GM12878 (cell line): Measurements from ENCODE around the gene SEL1L3. TPM values are rescaled to one million over a fixed set of nuclear protein-coding genes. Genes with fewer than 3 reads are reported as not detected.

ENCODE experiments used
- ATAC-seq: fragments of 200-7000 bp; cut with Tn5 transposase; 3 replicates; pipeline ENCODE4 v1.9.1; 2020; ENCODE audit warnings: mild to moderate bottlenecking, moderate library complexity
- BruUV-seq: library from RNA; stranded (reverse); fragments of 400-500 nt; replicated peaks from 2 replicates; lab custom pipeline; 2021; lab: Mats Ljungman, UMichigan
- CTCF ChIA-PET: fragments of 300-600 bp; sonication (Branson Sonifier 250); formaldehyde crosslinking; extraction: SDS; loops from one replicate; lab custom pipeline; 2021; ENCODE audit warnings: inconsistent platforms; lab: Yijun Ruan, JAX
- POLR2A ChIA-PET: fragments of 350-600 bp; formaldehyde crosslinking; extraction: SDS; loops from one replicate; lab custom pipeline; 2021; ENCODE audit warnings: inconsistent platforms; lab: Charles Lee
- RAD21 ChIA-PET: fragments of 300-600 bp; sonication (Branson Sonifier 250); formaldehyde crosslinking; loops from one replicate; lab custom pipeline; 2023; ENCODE audit warnings: antibody characterized with exemption; ENCODE audit not compliant: unreplicated experiment; lab: Charles Lee
- SMC1A ChIA-PET: fragments of 300-600 bp; sonication (Branson Sonifier 250); formaldehyde crosslinking; loops from one replicate; lab custom pipeline; 2023; ENCODE audit not compliant: unreplicated experiment, uncharacterized antibody; lab: Charles Lee
- DNase-seq: peaks from one replicate; pipeline ENCODE4 v3.0.0-alpha.2; 2011; ENCODE audit warnings: low read depth, low spot score
- FAIRE-seq: peaks from 3 replicates; lab custom pipeline; 2011; peaks lifted over from hg19 to GRCh38; lab: Jason Lieb, UNC
- H2AFZ ChIP-seq: 2 replicates; pipeline ENCODE4 v1.6.0; 2011; ENCODE audit warnings: low read depth, low read length, control low read depth; ENCODE audit not compliant: control insufficient read depth
- H3K27ac ChIP-seq: 2 replicates; pipeline ENCODE4 v1.5.1; 2011; ENCODE audit warnings: control low read depth; ENCODE audit not compliant: control insufficient read depth, insufficient read depth
- H3K27me3 ChIP-seq, 2 experiments: replicated peaks in 1 of 2; 2 replicates each; pipeline versions ENCODE4 v1.6.0 to v1.6.1; 2011; ENCODE audit warnings: low read length in 1 of 2; ENCODE audit not compliant: control insufficient read depth in 2 of 2, insufficient read depth in 2 of 2
- H3K36me3 ChIP-seq, 2 experiments: 2 replicates each; pipeline ENCODE4 v1.5.1; 2011; ENCODE audit warnings: low read length in 1 of 2; ENCODE audit not compliant: control insufficient read depth in 2 of 2, insufficient read depth in 2 of 2
- H3K4me1 ChIP-seq: 2 replicates; pipeline ENCODE4 v1.6.1; 2011; ENCODE audit warnings: mild to moderate bottlenecking, low read length, moderate library complexity, mixed read lengths; ENCODE audit not compliant: control insufficient read depth, insufficient read depth
- H3K4me2 ChIP-seq: 2 replicates; pipeline ENCODE4 v1.6.0; 2011; ENCODE audit warnings: control low read depth; ENCODE audit not compliant: control insufficient read depth, insufficient read depth
- H3K4me3 ChIP-seq: fragments of 200-600 bp; sonication (generic); 2 replicates; pipeline ENCODE4 v1.5.1; 2016
- H3K79me2 ChIP-seq: 2 replicates; pipeline ENCODE4 v1.6.0; 2011; ENCODE audit warnings: low read length; ENCODE audit not compliant: control insufficient read depth, insufficient read depth
- H3K9ac ChIP-seq: 2 replicates; pipeline ENCODE4 v1.8.0; 2011; ENCODE audit warnings: low read length, control low read depth, mixed read lengths; ENCODE audit not compliant: control insufficient read depth, insufficient read depth
- H3K9me3 ChIP-seq: replicated peaks from 3 replicates; pipeline ENCODE4 v1.5.1; 2011; ENCODE audit warnings: mild to moderate bottlenecking, low read length; ENCODE audit not compliant: control insufficient read depth, insufficient read depth
- H4K20me1 ChIP-seq: 2 replicates; pipeline ENCODE4 v1.6.0; 2011; ENCODE audit not compliant: control insufficient read depth, insufficient read depth
- CBFB ChIP-seq: IDR thresholded peaks from 2 replicates; pipeline ENCODE4 v1.6.1; 2016; ENCODE audit warnings: antibody characterized with exemption, low read depth
- CREM ChIP-seq: IDR thresholded peaks from 2 replicates; pipeline ENCODE4 v1.6.1; 2014; ENCODE audit warnings: antibody characterized with exemption, low read depth
- CTCF ChIP-seq, 3 experiments: IDR thresholded peaks in 2 of 3; conservative IDR thresholded peaks in 1 of 3; 2 replicates each; pipeline ENCODE4 v1.5.1; 2011; ENCODE audit warnings: low read depth in 3 of 3, low read length in 3 of 3, mild to moderate bottlenecking in 3 of 3, control low read depth in 2 of 3, moderate library complexity in 2 of 3, inconsistent platforms in 1 of 3, mixed read lengths in 1 of 3; ENCODE audit not compliant: control insufficient read depth in 2 of 3, insufficient read depth in 1 of 3; ENCODE audit errors: extremely low read depth in 1 of 3
- DPF2 ChIP-seq: fragments of 450-650 bp; IDR thresholded peaks from 2 replicates; pipeline ENCODE4 v1.6.1; 2017; ENCODE audit warnings: mild to moderate bottlenecking
- EED ChIP-seq: sonication (generic); IDR thresholded peaks from 2 replicates; pipeline ENCODE4 v1.6.1; 2016; ENCODE audit warnings: antibody characterized with exemption, low read depth
- EZH2 ChIP-seq: IDR thresholded peaks from 2 replicates; pipeline ENCODE4 v1.6.1; 2012; ENCODE audit warnings: low read depth, mild to moderate bottlenecking, control low read depth, inconsistent platforms, low read length, borderline replicate concordance; ENCODE audit not compliant: control insufficient read depth
- LARP7 ChIP-seq: fragments of 450-650 bp; IDR thresholded peaks from 2 replicates; pipeline ENCODE4 v1.6.1; 2017; ENCODE audit warnings: mild to moderate bottlenecking
- MLLT1 ChIP-seq: fragments of 450-650 bp; IDR thresholded peaks from 2 replicates; pipeline ENCODE4 v1.6.1; 2016; ENCODE audit warnings: mild to moderate bottlenecking
- NFYA ChIP-seq: IDR thresholded peaks from 2 replicates; pipeline ENCODE4 v1.6.1; 2011; ENCODE audit warnings: low read depth, mild to moderate bottlenecking, low read length, improper control_type of control experiment, borderline replicate concordance
- NFYB ChIP-seq: IDR thresholded peaks from 2 replicates; pipeline ENCODE4 v1.6.1; 2011; ENCODE audit warnings: low read depth, mild to moderate bottlenecking, low read length, improper control_type of control experiment, moderate library complexity; ENCODE audit not compliant: insufficient read depth
- SMAD1 ChIP-seq: fragments of 450-650 bp; IDR thresholded peaks from 2 replicates; pipeline ENCODE4 v1.6.1; 2018; ENCODE audit warnings: mild to moderate bottlenecking, low read depth; ENCODE audit not compliant: partially characterized antibody
- SP1 ChIP-seq: IDR thresholded peaks from one replicate; pipeline ENCODE4 v1.6.1; 2011; ENCODE audit warnings: low read depth, low read length
- SUPT20H ChIP-seq: IDR thresholded peaks from 2 replicates; pipeline ENCODE4 v1.6.1; 2011; ENCODE audit warnings: low read depth, mild to moderate bottlenecking, low read length, moderate library complexity, borderline replicate concordance; ENCODE audit not compliant: control insufficient read depth
- ZSCAN29 ChIP-seq: fragments of 450-650 bp; IDR thresholded peaks from 2 replicates; pipeline ENCODE4 v1.6.1; 2017; ENCODE audit warnings: mild to moderate bottlenecking, moderate library complexity
- WGBS: methylation state at CpG from one replicate; pipeline ENCODE4 v1.1.6; 2016; ENCODE audit warnings: low lambda C conversion rate; ENCODE audit not compliant: insufficient replicate concordance, insufficient coverage; ENCODE audit errors: missing lambda C conversion rate; 5-methylcytosine and 5-hydroxymethylcytosine counted together
- in situ Hi-C: fragments of 300-500 bp; cut with MboI; formaldehyde crosslinking; loops from 9 replicates; pipeline ENCODE4 v1.14.3; 2018; ENCODE audit warnings: mixed read lengths
- intact Hi-C: fragments of 100-400 bp; cut with micrococcal nuclease; formaldehyde crosslinking; loops from one replicate; pipeline ENCODE4 v1.14.2; 2022; ENCODE audit not compliant: unreplicated experiment
- polyA plus RNA-seq, 11 experiments: library from polyadenylated mRNA; depleted of rRNA in 4 of 11; unstranded in 6 of 11; stranded (reverse) in 5 of 11; fragments of >200 nt; fragmentation: Nextera tagmentation in 4 of 11; fragmentation: Illumina TruSeq in 1 of 11; extraction: Ambion mirVana in 4 of 11; extraction: Trizol in 1 of 11; gene quantifications; 1 replicate in 1 of 11; 2 replicates in 10 of 11; pipeline versions ENCODE4 v1.2.1 to v1.2.3, GENCODE V29; 2011 to 2016; ENCODE audit warnings: inconsistent platforms in 2 of 11, missing spikeins in 2 of 11, low read depth in 1 of 11
- total RNA-seq, 4 experiments: library from RNA; depleted of rRNA in 3 of 4; stranded (reverse); fragments of >200 nt in 3 of 4; fragmentation: Illumina TruSeq in 1 of 4; extraction: Trizol in 1 of 4; gene quantifications; 2 replicates each; pipeline versions ENCODE4 v1.2.1 to v1.2.3, GENCODE V29; 2013 to 2021
- TF ChIP-seq, protein P1 (sequence below): fragments of 450-650 bp; IDR thresholded peaks from 2 replicates; pipeline ENCODE4 v1.6.1; 2017; ENCODE audit warnings: mild to moderate bottlenecking
- TF ChIP-seq, protein P2 (sequence below): fragments of 450-650 bp; formaldehyde crosslinking; IDR thresholded peaks from 2 replicates; pipeline ENCODE4 v1.4.0; 2020; ENCODE audit warnings: mild to moderate bottlenecking, moderate library complexity

Gene SEL1L3
- total and polyA plus RNA-seq, 10 of the 15 experiments (the other 5 are each of a cell fraction or from before 2014, with no cell fraction given): 20.4 to 82.2 (median 47.3) TPM

DNA sequence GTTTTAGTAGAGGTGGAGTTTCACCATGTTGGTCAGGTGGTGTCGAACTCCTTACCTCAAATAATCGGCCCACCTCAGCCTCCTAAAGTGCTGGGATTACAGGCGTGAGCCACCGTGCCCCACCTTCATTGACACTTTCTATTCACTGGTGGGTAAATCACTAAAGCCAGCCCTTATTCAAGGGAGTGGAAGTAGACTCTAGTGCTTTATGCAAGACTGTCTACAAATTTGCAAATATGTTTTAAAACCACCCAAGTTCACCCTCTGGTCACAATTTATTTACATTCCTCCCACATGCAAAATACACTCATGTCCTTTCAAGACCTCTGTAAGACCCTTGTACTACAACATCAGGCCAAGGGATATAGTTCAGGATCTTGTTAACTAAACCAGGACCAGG is 162.1 kb downstream of the SEL1L3 start:
- in situ Hi-C loops: no loop called here
- intact Hi-C loops: no loop called here
- TF ChIP-seq CBFB (no peak), SMAD1 (no peak), EZH2 (no peak), NFYA (no peak), DPF2 (no peak), NFYB (no peak), MLLT1 (no peak), SP1 (no peak), ZSCAN29 (no peak), CREM (no peak), CTCF (IDR thresholded peaks at IDR 0.05 in 2 of 3, conservative IDR thresholded peaks at IDR 0.05 in 1 of 3; ENCODE audit: control insufficient read depth in 2 of 3, extremely low read depth in 1 of 3, insufficient read depth in 1 of 3, low read depth in 3 of 3, low read length in 3 of 3) (no peak), EED (no peak), LARP7 (no peak), SUPT20H (no peak)
- TF ChIP-seq, protein P1, sequence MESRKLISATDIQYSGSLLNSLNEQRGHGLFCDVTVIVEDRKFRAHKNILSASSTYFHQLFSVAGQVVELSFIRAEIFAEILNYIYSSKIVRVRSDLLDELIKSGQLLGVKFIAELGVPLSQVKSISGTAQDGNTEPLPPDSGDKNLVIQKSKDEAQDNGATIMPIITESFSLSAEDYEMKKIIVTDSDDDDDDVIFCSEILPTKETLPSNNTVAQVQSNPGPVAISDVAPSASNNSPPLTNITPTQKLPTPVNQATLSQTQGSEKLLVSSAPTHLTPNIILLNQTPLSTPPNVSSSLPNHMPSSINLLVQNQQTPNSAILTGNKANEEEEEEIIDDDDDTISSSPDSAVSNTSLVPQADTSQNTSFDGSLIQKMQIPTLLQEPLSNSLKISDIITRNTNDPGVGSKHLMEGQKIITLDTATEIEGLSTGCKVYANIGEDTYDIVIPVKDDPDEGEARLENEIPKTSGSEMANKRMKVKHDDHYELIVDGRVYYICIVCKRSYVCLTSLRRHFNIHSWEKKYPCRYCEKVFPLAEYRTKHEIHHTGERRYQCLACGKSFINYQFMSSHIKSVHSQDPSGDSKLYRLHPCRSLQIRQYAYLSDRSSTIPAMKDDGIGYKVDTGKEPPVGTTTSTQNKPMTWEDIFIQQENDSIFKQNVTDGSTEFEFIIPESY: no peak
- TF ChIP-seq, protein P2, sequence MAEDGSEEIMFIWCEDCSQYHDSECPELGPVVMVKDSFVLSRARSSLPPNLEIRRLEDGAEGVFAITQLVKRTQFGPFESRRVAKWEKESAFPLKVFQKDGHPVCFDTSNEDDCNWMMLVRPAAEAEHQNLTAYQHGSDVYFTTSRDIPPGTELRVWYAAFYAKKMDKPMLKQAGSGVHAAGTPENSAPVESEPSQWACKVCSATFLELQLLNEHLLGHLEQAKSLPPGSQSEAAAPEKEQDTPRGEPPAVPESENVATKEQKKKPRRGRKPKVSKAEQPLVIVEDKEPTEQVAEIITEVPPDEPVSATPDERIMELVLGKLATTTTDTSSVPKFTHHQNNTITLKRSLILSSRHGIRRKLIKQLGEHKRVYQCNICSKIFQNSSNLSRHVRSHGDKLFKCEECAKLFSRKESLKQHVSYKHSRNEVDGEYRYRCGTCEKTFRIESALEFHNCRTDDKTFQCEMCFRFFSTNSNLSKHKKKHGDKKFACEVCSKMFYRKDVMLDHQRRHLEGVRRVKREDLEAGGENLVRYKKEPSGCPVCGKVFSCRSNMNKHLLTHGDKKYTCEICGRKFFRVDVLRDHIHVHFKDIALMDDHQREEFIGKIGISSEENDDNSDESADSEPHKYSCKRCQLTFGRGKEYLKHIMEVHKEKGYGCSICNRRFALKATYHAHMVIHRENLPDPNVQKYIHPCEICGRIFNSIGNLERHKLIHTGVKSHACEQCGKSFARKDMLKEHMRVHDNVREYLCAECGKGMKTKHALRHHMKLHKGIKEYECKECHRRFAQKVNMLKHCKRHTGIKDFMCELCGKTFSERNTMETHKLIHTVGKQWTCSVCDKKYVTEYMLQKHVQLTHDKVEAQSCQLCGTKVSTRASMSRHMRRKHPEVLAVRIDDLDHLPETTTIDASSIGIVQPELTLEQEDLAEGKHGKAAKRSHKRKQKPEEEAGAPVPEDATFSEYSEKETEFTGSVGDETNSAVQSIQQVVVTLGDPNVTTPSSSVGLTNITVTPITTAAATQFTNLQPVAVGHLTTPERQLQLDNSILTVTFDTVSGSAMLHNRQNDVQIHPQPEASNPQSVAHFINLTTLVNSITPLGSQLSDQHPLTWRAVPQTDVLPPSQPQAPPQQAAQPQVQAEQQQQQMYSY (CRISPR knock-in tag): no peak
- H3K4me3 ChIP-seq: no peak overlapping the region
- no peak overlapping the region for H3K9ac ChIP-seq
- no peaks in the 10 kb centered on the region for H3K4me1 ChIP-seq
- H3K79me2 ChIP-seq: no peaks in the 10 kb centered on the region
- no peak overlapping the region for H2AFZ ChIP-seq
- H3K4me2 ChIP-seq: no peak overlapping the region
- no peaks in the 10 kb centered on the region for H3K9me3 ChIP-seq
- POLR2A ChIA-PET: no interaction called here
- 10% methylated on average over 4 of the region's 4 CpGs for WGBS
- peaks cover 0 to 3% of the 10 kb centered on the region in 2 experiments; a peak in 1 of 4 replicates for H3K27me3 ChIP-seq
- SMC1A ChIA-PET: no interaction called here
- no peak for FAIRE-seq
- no peaks in the 10 kb centered on the region for H4K20me1 ChIP-seq
- DNase-seq: no peak
- CTCF ChIA-PET: no interaction called here
- H3K27ac ChIP-seq: no peak overlapping the region
- H3K36me3 ChIP-seq: no peaks in the 10 kb centered on the region
- RAD21 ChIA-PET: no interaction called here
- no peak for ATAC-seq
- no TSS peak for BruUV-seq
